HEK293 (cell line): ENCODE measurements around the gene SP6.

Experiments
- CTCF ChIP-seq: fragments of 450-650 bp; formaldehyde crosslinking; IDR thresholded peaks from 2 replicates; pipeline ENCODE4 v1.5.1; 2016; ENCODE audit warnings: missing biosample characterization, missing genetic modification characterization
- GLIS1 ChIP-seq: fragments of 450-650 bp; formaldehyde crosslinking; IDR thresholded peaks from 2 replicates; pipeline ENCODE4 v1.5.1; 2016; ENCODE audit warnings: missing biosample characterization, missing genetic modification characterization
- KLF1 ChIP-seq: fragments of 450-650 bp; formaldehyde crosslinking; IDR thresholded peaks from 2 replicates; pipeline ENCODE4 v1.5.1; 2016; ENCODE audit warnings: missing biosample characterization, missing genetic modification characterization
- KLF10 ChIP-seq: fragments of 450-650 bp; IDR thresholded peaks from 2 replicates; pipeline ENCODE4 v1.5.1; 2018; ENCODE audit warnings: missing biosample characterization, mild to moderate bottlenecking, missing genetic modification characterization
- SCRT2 ChIP-seq: fragments of 450-650 bp; formaldehyde crosslinking; IDR thresholded peaks from 2 replicates; pipeline ENCODE4 v1.5.1; 2016; ENCODE audit warnings: missing biosample characterization, missing genetic modification characterization
- SP2 ChIP-seq: fragments of 450-650 bp; formaldehyde crosslinking; IDR thresholded peaks from 2 replicates; pipeline ENCODE4 v1.5.1; 2016; ENCODE audit warnings: missing biosample characterization, missing genetic modification characterization
- SP7 ChIP-seq: fragments of 450-650 bp; formaldehyde crosslinking; IDR thresholded peaks from 2 replicates; pipeline ENCODE4 v1.5.1; 2016; ENCODE audit warnings: missing biosample characterization, missing genetic modification characterization
- WT1 ChIP-seq: fragments of 450-650 bp; formaldehyde crosslinking; IDR thresholded peaks from 2 replicates; pipeline ENCODE4 v1.5.1; 2016; ENCODE audit warnings: missing biosample characterization, missing genetic modification characterization
- ZBTB8A ChIP-seq: fragments of 450-650 bp; formaldehyde crosslinking; IDR thresholded peaks from 2 replicates; pipeline ENCODE4 v1.5.1; 2016; ENCODE audit warnings: missing biosample characterization, missing genetic modification characterization
- ZIC2 ChIP-seq: fragments of 450-650 bp; formaldehyde crosslinking; IDR thresholded peaks from 2 replicates; pipeline ENCODE4 v1.5.1; 2016; ENCODE audit warnings: missing biosample characterization, missing genetic modification characterization
- ZNF140 ChIP-seq: fragments of 450-650 bp; formaldehyde crosslinking; IDR thresholded peaks from 2 replicates; pipeline ENCODE4 v1.5.1; 2016; ENCODE audit warnings: missing biosample characterization, missing genetic modification characterization
- ZNF169 ChIP-seq: fragments of 450-650 bp; formaldehyde crosslinking; IDR thresholded peaks from 2 replicates; pipeline ENCODE4 v1.5.1; 2016; ENCODE audit warnings: missing biosample characterization, missing genetic modification characterization
- ZNF248 ChIP-seq: fragments of 450-650 bp; formaldehyde crosslinking; IDR thresholded peaks from 2 replicates; pipeline ENCODE4 v1.5.1; 2017; ENCODE audit warnings: missing biosample characterization, missing genetic modification characterization
- ZNF660 ChIP-seq: fragments of 450-650 bp; IDR thresholded peaks from 2 replicates; pipeline ENCODE4 v1.5.1; 2018; ENCODE audit warnings: missing biosample characterization, mild to moderate bottlenecking, missing genetic modification characterization
- ZNF747 ChIP-seq: fragments of 450-650 bp; formaldehyde crosslinking; IDR thresholded peaks from 2 replicates; pipeline ENCODE4 v1.5.1; 2016; ENCODE audit warnings: missing biosample characterization, missing genetic modification characterization
- ZNF76 ChIP-seq: fragments of 450-650 bp; formaldehyde crosslinking; IDR thresholded peaks from 2 replicates; pipeline ENCODE4; 2016; ENCODE audit warnings: low read depth, missing biosample characterization, missing genetic modification characterization, borderline replicate concordance
- ZNF777 ChIP-seq: fragments of 450-650 bp; formaldehyde crosslinking; IDR thresholded peaks from 2 replicates; pipeline ENCODE4 v1.5.1; 2017; ENCODE audit warnings: missing biosample characterization, missing genetic modification characterization, borderline replicate concordance
- ZSCAN30 ChIP-seq: fragments of 450-650 bp; IDR thresholded peaks from 2 replicates; pipeline ENCODE4 v1.5.1; 2018; ENCODE audit warnings: missing biosample characterization, mild to moderate bottlenecking, missing genetic modification characterization, moderate library complexity
- TF ChIP-seq, protein P1 (sequence below): fragments of 450-650 bp; formaldehyde crosslinking; IDR thresholded peaks from 2 replicates; pipeline ENCODE4 v1.5.1; 2017; ENCODE audit warnings: missing biosample characterization, missing genetic modification characterization
- TF ChIP-seq, protein P2 (sequence below): fragments of 450-650 bp; formaldehyde crosslinking; IDR thresholded peaks from 2 replicates; pipeline ENCODE4 v1.5.1; 2016; ENCODE audit warnings: missing biosample characterization, missing genetic modification characterization, borderline replicate concordance
- TF ChIP-seq, protein P3 (sequence below): fragments of 450-650 bp; formaldehyde crosslinking; IDR thresholded peaks from 2 replicates; pipeline ENCODE4 v1.5.1; 2016; ENCODE audit warnings: missing biosample characterization, missing genetic modification characterization
- TF ChIP-seq, protein P4 (sequence below): fragments of 450-650 bp; formaldehyde crosslinking; IDR thresholded peaks from 2 replicates; pipeline ENCODE4 v1.5.1; 2016; ENCODE audit warnings: missing biosample characterization, missing genetic modification characterization
- TF ChIP-seq, protein P5 (sequence below): fragments of 450-650 bp; formaldehyde crosslinking; IDR thresholded peaks from 2 replicates; pipeline ENCODE4 v1.5.1; 2016; ENCODE audit warnings: missing biosample characterization, missing genetic modification characterization

The SP6 gene

DNA sequence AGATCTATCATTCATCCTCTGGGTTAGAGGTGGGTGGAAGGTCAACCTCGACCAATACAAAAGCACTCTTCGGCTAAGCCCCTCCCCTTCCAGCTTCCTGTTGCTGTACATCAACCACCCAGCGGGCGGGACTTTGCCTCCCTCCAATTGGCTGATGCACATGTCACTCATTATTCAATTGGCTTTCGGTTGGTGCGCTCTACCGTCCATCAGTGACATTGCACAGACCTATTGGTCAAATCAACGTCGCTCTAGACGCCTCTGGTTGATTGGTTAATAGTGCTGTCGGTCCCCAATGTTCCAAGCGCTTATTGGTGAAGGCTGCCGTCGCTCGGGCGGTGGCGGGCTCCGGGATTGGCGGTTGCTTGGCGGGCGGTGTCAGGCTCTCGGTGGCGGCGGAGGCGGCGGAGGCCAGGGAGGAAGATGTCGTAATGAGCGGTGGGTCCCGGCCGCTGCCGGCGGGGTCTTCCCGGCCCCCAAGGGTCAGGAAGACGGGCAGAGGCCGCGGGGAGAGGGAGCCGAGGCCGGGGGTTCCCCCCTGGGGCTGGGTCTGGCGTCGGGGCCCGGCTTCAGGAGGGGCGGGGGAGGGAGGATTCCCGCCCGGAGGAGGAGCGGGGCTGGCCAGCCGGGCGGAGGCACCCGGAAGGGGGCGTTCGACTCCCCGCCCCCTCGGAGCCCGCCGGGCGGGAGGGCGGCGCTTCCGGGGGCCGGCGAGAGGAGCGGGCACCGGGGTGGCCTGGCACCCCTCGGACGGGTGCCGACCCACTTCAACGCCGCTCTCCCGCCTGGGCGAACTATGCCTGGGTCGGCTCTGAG, 45.1 kb upstream of the SP6 start, which contains the start of gene SP2 (continued):
- TF ChIP-seq KLF10 (tag by site-specific recombination) (peak; percentile 18; the same call in 1 of the 2 replicates), WT1 (tag by site-specific recombination) (peak; percentile 6; the same call in 1 of the 2 replicates), ZNF248 (no peak), ZIC2 (tag by site-specific recombination) (peak; percentile 50), ZNF140 (tag by site-specific recombination) (no peak), ZNF660 (tag by site-specific recombination) (peak; percentile 50; the same call in 1 of the 2 replicates), ZNF169 (no peak), ZNF76 (tag by site-specific recombination) (0 out of 2 replicates have a peak, but pooled peaks have one; percentile 8), SP2 (tag by site-specific recombination) (peak; percentile 98), ZSCAN30 (0 out of 2 replicates have a peak, but pooled peaks have one; percentile 59), ZNF777 (tag by site-specific recombination) (no peak; the same call in 1 of the 2 replicates), ZNF747 (tag by site-specific recombination) (no peak), SCRT2 (tag by site-specific recombination) (peak; percentile 100), GLIS1 (peak; percentile 80), CTCF (no peak; the same call in 1 of the 2 replicates), ZBTB8A (peak; percentile 97), KLF1 (tag by site-specific recombination) (peak; percentile 4; the same call in 1 of the 2 replicates), SP7 (peak; percentile 21)
- TF ChIP-seq, protein P1, sequence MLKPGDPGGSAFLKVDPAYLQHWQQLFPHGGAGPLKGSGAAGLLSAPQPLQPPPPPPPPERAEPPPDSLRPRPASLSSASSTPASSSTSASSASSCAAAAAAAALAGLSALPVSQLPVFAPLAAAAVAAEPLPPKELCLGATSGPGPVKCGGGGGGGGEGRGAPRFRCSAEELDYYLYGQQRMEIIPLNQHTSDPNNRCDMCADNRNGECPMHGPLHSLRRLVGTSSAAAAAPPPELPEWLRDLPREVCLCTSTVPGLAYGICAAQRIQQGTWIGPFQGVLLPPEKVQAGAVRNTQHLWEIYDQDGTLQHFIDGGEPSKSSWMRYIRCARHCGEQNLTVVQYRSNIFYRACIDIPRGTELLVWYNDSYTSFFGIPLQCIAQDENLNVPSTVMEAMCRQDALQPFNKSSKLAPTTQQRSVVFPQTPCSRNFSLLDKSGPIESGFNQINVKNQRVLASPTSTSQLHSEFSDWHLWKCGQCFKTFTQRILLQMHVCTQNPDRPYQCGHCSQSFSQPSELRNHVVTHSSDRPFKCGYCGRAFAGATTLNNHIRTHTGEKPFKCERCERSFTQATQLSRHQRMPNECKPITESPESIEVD (tag by site-specific recombination): no peak
- TF ChIP-seq, protein P2, sequence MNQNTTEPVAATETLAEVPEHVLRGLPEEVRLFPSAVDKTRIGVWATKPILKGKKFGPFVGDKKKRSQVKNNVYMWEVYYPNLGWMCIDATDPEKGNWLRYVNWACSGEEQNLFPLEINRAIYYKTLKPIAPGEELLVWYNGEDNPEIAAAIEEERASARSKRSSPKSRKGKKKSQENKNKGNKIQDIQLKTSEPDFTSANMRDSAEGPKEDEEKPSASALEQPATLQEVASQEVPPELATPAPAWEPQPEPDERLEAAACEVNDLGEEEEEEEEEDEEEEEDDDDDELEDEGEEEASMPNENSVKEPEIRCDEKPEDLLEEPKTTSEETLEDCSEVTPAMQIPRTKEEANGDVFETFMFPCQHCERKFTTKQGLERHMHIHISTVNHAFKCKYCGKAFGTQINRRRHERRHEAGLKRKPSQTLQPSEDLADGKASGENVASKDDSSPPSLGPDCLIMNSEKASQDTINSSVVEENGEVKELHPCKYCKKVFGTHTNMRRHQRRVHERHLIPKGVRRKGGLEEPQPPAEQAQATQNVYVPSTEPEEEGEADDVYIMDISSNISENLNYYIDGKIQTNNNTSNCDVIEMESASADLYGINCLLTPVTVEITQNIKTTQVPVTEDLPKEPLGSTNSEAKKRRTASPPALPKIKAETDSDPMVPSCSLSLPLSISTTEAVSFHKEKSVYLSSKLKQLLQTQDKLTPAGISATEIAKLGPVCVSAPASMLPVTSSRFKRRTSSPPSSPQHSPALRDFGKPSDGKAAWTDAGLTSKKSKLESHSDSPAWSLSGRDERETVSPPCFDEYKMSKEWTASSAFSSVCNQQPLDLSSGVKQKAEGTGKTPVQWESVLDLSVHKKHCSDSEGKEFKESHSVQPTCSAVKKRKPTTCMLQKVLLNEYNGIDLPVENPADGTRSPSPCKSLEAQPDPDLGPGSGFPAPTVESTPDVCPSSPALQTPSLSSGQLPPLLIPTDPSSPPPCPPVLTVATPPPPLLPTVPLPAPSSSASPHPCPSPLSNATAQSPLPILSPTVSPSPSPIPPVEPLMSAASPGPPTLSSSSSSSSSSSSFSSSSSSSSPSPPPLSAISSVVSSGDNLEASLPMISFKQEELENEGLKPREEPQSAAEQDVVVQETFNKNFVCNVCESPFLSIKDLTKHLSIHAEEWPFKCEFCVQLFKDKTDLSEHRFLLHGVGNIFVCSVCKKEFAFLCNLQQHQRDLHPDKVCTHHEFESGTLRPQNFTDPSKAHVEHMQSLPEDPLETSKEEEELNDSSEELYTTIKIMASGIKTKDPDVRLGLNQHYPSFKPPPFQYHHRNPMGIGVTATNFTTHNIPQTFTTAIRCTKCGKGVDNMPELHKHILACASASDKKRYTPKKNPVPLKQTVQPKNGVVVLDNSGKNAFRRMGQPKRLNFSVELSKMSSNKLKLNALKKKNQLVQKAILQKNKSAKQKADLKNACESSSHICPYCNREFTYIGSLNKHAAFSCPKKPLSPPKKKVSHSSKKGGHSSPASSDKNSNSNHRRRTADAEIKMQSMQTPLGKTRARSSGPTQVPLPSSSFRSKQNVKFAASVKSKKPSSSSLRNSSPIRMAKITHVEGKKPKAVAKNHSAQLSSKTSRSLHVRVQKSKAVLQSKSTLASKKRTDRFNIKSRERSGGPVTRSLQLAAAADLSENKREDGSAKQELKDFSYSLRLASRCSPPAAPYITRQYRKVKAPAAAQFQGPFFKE (tag by site-specific recombination): no peak
- TF ChIP-seq, protein P3, sequence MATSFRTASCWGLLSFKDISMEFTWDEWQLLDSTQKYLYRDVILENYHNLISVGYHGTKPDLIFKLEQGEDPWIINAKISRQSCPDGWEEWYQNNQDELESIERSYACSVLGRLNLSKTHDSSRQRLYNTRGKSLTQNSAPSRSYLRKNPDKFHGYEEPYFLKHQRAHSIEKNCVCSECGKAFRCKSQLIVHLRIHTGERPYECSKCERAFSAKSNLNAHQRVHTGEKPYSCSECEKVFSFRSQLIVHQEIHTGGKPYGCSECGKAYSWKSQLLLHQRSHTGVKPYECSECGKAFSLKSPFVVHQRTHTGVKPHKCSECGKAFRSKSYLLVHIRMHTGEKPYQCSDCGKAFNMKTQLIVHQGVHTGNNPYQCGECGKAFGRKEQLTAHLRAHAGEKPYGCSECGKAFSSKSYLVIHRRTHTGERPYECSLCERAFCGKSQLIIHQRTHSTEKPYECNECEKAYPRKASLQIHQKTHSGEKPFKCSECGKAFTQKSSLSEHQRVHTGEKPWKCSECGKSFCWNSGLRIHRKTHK (tag by site-specific recombination): no peak
- TF ChIP-seq, protein P4, sequence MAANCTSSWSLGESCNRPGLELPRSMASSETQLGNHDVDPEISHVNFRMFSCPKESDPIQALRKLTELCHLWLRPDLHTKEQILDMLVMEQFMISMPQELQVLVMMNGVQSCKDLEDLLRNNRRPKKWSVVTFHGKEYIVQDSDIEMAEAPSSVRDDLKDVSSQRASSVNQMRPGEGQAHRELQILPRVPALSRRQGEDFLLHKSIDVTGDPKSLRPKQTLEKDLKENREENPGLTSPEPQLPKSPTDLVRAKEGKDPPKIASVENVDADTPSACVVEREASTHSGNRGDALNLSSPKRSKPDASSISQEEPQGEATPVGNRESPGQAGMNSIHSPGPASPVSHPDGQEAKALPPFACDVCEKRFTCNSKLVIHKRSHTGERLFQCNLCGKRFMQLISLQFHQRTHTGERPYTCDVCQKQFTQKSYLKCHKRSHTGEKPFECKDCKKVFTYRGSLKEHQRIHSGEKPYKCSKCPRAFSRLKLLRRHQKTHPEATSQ: no peak
- TF ChIP-seq, protein P5, sequence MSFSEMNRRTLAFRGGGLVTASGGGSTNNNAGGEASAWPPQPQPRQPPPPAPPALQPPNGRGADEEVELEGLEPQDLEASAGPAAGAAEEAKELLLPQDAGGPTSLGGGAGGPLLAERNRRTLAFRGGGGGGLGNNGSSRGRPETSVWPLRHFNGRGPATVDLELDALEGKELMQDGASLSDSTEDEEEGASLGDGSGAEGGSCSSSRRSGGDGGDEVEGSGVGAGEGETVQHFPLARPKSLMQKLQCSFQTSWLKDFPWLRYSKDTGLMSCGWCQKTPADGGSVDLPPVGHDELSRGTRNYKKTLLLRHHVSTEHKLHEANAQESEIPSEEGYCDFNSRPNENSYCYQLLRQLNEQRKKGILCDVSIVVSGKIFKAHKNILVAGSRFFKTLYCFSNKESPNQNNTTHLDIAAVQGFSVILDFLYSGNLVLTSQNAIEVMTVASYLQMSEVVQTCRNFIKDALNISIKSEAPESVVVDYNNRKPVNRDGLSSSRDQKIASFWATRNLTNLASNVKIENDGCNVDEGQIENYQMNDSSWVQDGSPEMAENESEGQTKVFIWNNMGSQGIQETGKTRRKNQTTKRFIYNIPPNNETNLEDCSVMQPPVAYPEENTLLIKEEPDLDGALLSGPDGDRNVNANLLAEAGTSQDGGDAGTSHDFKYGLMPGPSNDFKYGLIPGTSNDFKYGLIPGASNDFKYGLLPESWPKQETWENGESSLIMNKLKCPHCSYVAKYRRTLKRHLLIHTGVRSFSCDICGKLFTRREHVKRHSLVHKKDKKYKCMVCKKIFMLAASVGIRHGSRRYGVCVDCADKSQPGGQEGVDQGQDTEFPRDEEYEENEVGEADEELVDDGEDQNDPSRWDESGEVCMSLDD (tag by site-specific recombination): peak; percentile 80; the same call in 1 of the 2 replicates
